ENCODE measurements around the gene SSBP4. TPM values are rescaled to one million over a fixed set of nuclear protein-coding genes. Genes with fewer than 3 reads are reported as not detected.

SSBP4 gene
- total RNA-seq, 1 donor = 76.4 TPM

DNA sequence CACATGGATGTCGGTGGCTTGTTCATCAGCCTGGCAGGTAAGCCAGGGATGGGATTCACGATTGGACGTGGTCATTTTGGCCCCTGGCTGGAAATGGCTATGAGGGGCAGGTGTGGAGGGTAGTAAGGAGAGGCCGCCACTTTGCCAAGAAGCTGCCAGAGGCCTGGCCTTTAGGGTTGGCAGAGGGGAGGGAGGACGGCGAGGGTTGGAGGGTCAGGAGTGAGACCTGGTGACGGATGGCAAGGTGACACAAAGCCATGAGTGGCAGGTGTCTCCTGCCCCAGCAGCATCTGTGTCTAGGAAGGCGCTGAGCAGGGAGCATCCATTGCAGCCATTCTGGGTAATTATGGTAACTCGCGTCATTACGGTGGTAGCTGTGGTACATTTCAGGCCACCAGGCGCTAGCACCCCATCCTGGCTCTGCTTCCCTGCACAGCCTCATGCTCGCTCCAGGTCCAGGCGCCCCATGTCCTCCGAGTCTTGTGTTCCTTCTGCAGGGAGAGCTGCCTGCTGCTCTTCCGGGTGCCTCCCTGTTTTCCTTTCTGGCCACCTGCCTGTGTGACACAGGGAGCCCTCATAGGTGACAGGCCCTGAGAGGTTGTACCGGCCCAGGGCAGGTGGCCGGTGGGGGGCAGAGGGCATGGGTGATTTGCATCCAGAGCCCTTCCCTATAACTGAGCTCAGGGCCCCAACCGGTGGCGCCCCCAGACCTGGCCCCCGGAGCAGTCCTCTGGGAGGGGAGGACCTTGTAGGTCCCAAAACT lies 4.2 kb downstream of the SSBP4 start:
- DNase-seq (ENCODE audit: low read depth) = no peak
- H3K4me3 ChIP-seq (ENCODE audit: low read depth, low read length) = no peak overlapping the region
- TF ChIP-seq, protein P1, sequence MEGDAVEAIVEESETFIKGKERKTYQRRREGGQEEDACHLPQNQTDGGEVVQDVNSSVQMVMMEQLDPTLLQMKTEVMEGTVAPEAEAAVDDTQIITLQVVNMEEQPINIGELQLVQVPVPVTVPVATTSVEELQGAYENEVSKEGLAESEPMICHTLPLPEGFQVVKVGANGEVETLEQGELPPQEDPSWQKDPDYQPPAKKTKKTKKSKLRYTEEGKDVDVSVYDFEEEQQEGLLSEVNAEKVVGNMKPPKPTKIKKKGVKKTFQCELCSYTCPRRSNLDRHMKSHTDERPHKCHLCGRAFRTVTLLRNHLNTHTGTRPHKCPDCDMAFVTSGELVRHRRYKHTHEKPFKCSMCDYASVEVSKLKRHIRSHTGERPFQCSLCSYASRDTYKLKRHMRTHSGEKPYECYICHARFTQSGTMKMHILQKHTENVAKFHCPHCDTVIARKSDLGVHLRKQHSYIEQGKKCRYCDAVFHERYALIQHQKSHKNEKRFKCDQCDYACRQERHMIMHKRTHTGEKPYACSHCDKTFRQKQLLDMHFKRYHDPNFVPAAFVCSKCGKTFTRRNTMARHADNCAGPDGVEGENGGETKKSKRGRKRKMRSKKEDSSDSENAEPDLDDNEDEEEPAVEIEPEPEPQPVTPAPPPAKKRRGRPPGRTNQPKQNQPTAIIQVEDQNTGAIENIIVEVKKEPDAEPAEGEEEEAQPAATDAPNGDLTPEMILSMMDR (IDR thresholded peaks at IDR 0.05; ENCODE audit: insufficient read depth, low read length) = no peak

DNA sequence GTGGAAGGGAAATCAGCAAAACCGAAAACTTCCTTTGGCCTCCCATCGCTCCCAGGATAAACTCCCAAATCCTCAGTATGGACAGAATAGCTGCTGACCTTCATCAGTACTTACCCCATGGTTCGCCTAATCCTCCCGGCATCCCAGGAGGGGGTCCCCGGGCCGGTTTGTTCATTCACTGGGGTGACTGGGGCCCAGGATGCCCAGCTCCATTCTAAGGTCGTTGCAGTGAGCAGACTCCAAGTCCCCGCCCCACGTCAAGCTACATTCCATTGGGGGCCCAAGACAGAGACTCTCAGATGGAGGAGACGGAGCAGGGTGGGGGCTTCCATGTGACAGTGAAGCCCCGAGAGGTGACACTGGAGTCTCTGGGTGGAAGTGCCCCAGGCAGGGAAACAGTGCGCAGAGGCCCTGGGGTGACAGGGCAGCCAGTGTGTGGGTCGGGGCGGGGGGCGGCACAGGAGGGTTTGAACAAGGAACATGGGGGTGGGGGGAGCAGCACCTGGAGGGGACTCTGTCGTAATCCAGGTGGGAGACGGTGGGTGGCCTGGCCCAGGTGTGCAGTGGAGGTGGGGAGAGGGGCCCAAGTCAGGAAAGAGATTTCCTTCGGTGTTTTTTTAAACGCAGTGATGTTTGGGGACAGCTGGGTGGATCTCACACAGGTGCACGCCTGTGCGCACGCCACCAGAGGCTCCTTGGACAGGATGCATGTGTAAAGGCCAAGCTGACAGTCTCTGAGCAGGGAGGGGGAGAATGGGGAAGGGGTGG lies 5.1 kb downstream of the SSBP4 start:
- DNase-seq (ENCODE audit: low read depth) = no peak
- TF ChIP-seq, protein P1 (IDR thresholded peaks at IDR 0.05; ENCODE audit: insufficient read depth, low read length) = no peak
- no peak overlapping the region for H3K4me3 ChIP-seq (ENCODE audit: low read depth, low read length)

DNA sequence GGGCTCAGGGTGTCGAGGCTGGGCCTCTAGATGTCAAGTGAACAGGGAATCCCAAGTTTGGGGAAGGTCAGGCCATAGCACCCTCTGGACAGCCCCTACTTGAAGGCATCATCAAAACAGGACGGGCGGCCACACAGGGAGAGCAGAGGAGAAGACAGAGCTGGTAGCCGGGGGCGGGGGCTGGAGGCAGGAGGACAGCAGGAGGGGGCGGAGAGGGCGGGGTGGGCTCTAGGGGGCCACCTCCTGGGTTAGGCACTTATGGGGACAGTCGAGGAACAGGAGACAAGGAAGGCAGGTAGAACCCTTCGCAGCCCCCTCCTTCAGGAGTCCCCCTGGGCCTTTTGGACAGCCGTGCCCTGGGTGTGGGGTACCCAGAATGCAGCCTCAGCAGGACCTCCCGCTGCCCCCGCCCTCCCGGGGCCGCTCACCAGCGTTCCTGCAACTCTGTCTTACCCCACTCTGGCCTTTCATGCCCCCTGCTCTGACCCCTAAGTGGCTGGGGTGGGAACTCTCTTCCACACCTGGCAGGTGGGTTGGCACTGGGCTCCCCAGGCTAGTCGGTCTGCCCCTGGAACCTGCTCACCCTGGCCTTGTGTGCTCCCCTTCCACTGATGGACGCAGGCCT lies 5.8 kb downstream of the SSBP4 start:
- no peak for DNase-seq (ENCODE audit: low read depth)

DNA sequence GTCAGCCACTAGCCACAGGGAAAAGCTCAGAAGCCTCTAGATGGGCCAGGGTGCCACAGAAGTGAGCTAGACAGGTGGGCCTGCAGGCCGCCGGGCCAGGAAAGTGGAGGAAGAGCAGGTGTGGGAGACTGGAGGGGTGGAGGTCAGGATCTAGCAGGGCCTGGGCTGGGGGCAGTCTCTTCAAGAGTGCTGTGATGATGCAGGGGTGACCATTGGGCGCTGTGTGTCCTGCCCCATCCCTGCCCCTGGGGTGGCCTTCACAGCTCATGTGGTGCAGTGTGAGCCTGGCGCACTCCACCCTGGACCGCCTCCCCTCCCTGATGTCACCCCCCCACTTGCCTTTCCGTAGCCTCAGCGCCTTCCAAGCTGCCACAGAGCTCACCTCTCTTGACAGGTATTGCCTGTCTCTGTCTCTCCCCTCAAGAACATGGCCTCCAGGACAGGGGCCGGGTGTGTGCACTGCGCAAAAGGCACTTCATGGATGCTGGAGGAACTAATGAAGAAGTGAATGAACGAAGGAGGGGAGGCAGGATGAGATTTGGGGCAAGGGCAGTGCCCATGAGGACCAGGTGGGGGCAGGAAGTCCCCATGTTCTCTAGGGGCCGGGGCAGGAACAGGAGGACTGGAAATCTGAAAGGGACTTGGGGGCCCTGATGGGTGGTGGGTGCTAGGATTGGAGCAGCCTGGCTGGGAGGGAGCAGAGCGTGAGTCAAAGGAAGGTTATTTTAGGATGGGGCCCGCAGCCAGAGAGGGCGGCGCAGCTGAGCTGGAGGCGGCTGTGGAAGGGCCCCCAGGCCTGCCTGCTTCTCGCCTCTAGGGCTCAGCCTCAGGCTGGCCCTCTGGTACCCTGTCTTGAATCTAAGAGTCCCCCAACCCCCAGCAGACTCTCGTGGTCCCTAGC lies 6.6 kb downstream of the SSBP4 start:
- peak; percentile 66 for DNase-seq (ENCODE audit: low read depth)
- peak overlapping the region; percentile 31 for H3K4me3 ChIP-seq (ENCODE audit: low read depth, low read length)
- TF ChIP-seq, protein P1 (IDR thresholded peaks at IDR 0.05; ENCODE audit: insufficient read depth, low read length) = peak; percentile 36

More for the DNA sequence above, 5.8 kb downstream of the SSBP4 start:
- H3K4me3 ChIP-seq (ENCODE audit: low read depth, low read length) = no peak overlapping the region
- TF ChIP-seq, protein P1 (IDR thresholded peaks at IDR 0.05; ENCODE audit: insufficient read depth, low read length) = no peak

DNA sequence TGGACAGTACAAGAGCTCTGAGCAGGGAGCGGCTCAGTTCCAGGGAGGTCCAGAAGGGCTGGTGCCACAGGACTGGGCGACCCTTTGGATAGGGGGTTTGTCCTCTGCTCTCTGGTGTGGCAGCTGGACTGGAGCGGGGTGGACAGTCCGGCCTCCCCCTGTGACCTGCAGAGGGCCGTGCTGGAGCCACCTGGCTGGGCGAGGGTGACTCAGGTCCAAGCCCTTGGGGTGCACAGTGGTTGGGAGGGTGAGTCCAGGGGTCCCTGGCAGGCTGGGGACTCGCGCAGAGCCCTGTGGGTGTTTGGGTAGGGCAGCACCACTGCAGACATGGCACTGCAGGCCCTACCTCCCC lies 7.2 kb downstream of the SSBP4 start:
- H3K4me3 ChIP-seq (ENCODE audit: low read depth, low read length) = peak overlapping the region; percentile 31
- TF ChIP-seq, protein P1 (IDR thresholded peaks at IDR 0.05; ENCODE audit: insufficient read depth, low read length) = no peak
- DNase-seq (ENCODE audit: low read depth) = no peak

DNA sequence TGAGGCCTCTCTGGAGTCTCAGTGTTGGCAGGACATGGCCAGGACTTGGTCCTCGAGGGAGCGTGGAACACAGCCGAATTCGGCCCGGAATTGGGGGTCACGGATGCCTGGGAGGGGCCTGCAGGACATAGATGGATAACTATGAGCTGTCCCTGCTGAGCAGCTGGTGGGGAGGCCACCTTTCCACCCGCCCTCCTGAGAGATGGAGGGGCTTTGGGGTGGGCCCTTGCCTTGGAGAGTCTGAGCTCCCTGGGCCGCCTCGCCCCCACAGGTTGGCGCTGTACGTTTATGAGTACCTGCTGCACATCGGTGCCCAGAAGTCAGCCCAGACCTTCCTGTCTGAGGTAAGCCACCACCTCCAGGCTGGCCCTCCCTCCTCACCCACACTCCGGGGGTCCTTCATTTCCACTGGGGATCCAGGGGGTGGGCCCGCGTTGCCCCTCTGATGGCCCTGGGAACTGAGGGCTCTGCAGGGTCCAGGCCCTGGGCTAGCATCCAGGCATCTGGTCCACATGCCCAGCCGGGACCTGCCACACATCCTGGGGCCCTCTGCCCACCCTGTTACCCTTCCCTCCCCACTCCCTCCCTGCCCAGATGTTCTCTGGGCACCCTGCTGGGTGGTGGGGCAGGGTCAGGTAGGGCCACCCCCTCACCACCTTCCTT lies 8.0 kb downstream of the SSBP4 start:
- TF ChIP-seq, protein P1 (IDR thresholded peaks at IDR 0.05; ENCODE audit: insufficient read depth, low read length) = no peak
- no peak for DNase-seq (ENCODE audit: low read depth)
- H3K4me3 ChIP-seq (ENCODE audit: low read depth, low read length) = no peak overlapping the region
